Measurements from ENCODE around the gene SH2D3A. TPM values are rescaled to one million over a fixed set of nuclear protein-coding genes. Genes with fewer than 3 reads are reported as not detected.

SH2D3A gene
- total and polyA plus RNA-seq, 2 of the 8 experiments (the other 6 are each of a cell fraction or from before 2014, with no cell fraction given) = 14.5 to 22.1 TPM

DNA sequence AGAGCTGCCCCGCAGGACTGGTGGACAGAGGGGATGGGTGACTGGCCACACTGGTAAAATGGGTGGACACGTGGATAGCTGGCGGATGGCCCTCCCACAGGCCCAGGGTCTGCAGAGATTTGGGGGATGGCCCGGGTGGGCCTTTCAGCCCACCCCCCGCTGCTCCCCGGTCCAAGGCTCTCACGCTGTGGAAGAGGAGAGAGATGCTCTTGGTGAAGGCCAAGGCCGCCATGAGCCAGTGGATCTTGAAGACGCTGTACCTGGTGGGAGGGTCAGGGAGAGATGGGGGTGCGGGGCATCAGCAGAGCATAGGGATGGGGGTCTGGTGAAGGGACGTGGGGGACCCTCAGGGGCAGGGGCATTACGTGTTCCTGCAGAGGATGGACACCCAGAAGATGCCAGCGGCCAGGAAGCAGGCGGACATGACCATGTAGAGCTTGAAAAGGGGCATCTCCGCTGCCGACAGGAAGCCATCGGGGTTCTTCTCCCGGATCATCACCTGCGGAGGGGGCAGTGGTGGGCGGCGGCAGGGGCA is 34.4 kb downstream of the SH2D3A start:
- Histone ChIP-seq H3K9ac (replicated peaks in 1 of 4; ENCODE audit: extremely low read depth in 1 of 4, low read depth in 3 of 4, low read length in 3 of 4) (no peak overlapping the region), H4K5ac (ENCODE audit: insufficient read length, low read depth, low read length) (no peak overlapping the region), H3K14ac (ENCODE audit: insufficient read length) (no peak overlapping the region), H2BK15ac (ENCODE audit: low read length) (no peak overlapping the region), H2AK5ac (ENCODE audit: low read depth, low read length) (no peak overlapping the region), H3K4me2 (ENCODE audit: insufficient read depth in 1 of 2, low read depth in 2 of 2, low read length in 2 of 2) (no peak overlapping the region), H3K79me2 (ENCODE audit: control insufficient read depth in 1 of 2, insufficient read depth in 2 of 2, low read length in 2 of 2) (no peaks in the 10 kb centered on the region), H3K18ac (ENCODE audit: extremely low read depth, low read length) (no peak overlapping the region), H2BK12ac (ENCODE audit: low read depth, low read length) (no peak overlapping the region), H3K4me1 (replicated peaks in 1 of 4; ENCODE audit: control insufficient read depth in 3 of 4, insufficient read depth in 4 of 4, low read length in 3 of 4) (peaks cover 0 to 20% (median 10%) of the 10 kb centered on the region in 4 experiments; a peak in 6 of 7 replicates), H3K27ac (ENCODE audit: low read depth, low read length) (no peak overlapping the region), H2BK20ac (ENCODE audit: low read length) (no peak overlapping the region), H3K4ac (replicated peaks; ENCODE audit: insufficient read length, low read depth, low read length) (no peak overlapping the region), H4K20me1 (replicated peaks in 1 of 2; ENCODE audit: control insufficient read depth in 1 of 2, insufficient read depth in 2 of 2, low read length in 2 of 2) (peaks cover 0 to 8% of the 10 kb centered on the region in 2 experiments), H4K8ac (ENCODE audit: extremely low read depth, insufficient read depth, low read length) (no peak overlapping the region; the same call in 1 of the 2 replicates), H3K56ac (replicated peaks; ENCODE audit: insufficient read length, low read depth, low read length) (no peak overlapping the region), H2AFZ (ENCODE audit: low read length) (no peak overlapping the region), H3K9me3 (ENCODE audit: insufficient read depth in 2 of 2, low read depth in 1 of 2, low read length in 1 of 2) (no peaks in the 10 kb centered on the region), H2BK5ac (ENCODE audit: low read depth, low read length) (no peak overlapping the region; the same call in 1 of the 2 replicates), H3K4me3 (ENCODE audit: extremely low read depth in 1 of 4, insufficient read depth in 2 of 4, low read depth in 3 of 4, low read length in 4 of 4) (no peak overlapping the region), H3K23me2 (ENCODE audit: low read depth, low read length) (peaks cover 3% of the 10 kb centered on the region; the same call in 1 of the 2 replicates), H2BK120ac (replicated peaks; ENCODE audit: low read depth, low read length) (no peak overlapping the region), H3K36me3 (ENCODE audit: control insufficient read depth in 2 of 4, insufficient read depth in 4 of 4, low read length in 3 of 4) (peaks cover 0 to 5% (median 0%) of the 10 kb centered on the region in 4 experiments; a peak in 1 of 8 replicates), H3K23ac (ENCODE audit: insufficient read length) (no peak overlapping the region), H3K27me3 (replicated peaks in 1 of 4; ENCODE audit: control insufficient read depth in 3 of 4, extremely low read depth in 1 of 4, insufficient read depth in 3 of 4, low read length in 3 of 4) (no peaks in the 10 kb centered on the region), H3K79me1 (ENCODE audit: low read depth, low read length) (no peaks in the 10 kb centered on the region; the same call in 1 of the 2 replicates), H4K91ac (replicated peaks; ENCODE audit: insufficient read length, low read length) (no peak overlapping the region)
- ChIA-PET POLR2A (ENCODE audit: partially characterized antibody) (interaction anchor here (0.6 to 6.1 kb wide), 7 partner anchors 8 to 34 kb away, joined by 3 to 32 read pairs (median 3); partner anchors contain the start of gene SH2D3A), CTCF (ENCODE audit: partially characterized antibody) (interaction anchor here (0.6 to 3.3 kb wide), 15 partner anchors 8 to 761 kb away, joined by 3 to 9 read pairs (median 3); no protein-coding TSS in a partner anchor)
- FAIRE-seq (no peak), DNase-seq (ENCODE audit: low read depth in 1 of 2, low spot score in 2 of 2) (no peak)
- 90% methylated on average over 17 of the region's 21 CpGs; no CpG with 5 or more reads in 1 of the 2 experiments for WGBS, 2 experiments (ENCODE audit: extremely low coverage in 1 of 2, insufficient coverage in 1 of 2, insufficient read length in 1 of 2, insufficient replicate concordance in 2 of 2, low coverage in 1 of 2, low lambda C conversion rate in 2 of 2, missing lambda C conversion rate in 1 of 2)
- TF ChIP-seq, protein P1, sequence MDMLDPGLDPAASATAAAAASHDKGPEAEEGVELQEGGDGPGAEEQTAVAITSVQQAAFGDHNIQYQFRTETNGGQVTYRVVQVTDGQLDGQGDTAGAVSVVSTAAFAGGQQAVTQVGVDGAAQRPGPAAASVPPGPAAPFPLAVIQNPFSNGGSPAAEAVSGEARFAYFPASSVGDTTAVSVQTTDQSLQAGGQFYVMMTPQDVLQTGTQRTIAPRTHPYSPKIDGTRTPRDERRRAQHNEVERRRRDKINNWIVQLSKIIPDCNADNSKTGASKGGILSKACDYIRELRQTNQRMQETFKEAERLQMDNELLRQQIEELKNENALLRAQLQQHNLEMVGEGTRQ (IDR thresholded peaks at IDR 0.05; ENCODE audit: low read length) = no peak
- no peak for TF ChIP-seq RBBP5 (IDR thresholded peaks at IDR 0.05; ENCODE audit: borderline replicate concordance, low read depth, low read length)
- TF ChIP-seq, protein P2, sequence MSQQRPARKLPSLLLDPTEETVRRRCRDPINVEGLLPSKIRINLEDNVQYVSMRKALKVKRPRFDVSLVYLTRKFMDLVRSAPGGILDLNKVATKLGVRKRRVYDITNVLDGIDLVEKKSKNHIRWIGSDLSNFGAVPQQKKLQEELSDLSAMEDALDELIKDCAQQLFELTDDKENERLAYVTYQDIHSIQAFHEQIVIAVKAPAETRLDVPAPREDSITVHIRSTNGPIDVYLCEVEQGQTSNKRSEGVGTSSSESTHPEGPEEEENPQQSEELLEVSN (IDR thresholded peaks at IDR 0.05) = no peak
- TF ChIP-seq GABPA (IDR thresholded peaks at IDR 0.05; ENCODE audit: borderline replicate concordance, insufficient read depth, low read length) = no peak
- TF ChIP-seq TEAD4 (IDR thresholded peaks at IDR 0.05; ENCODE audit: low read depth, low read length) = no peak
- no peak for TF ChIP-seq CTBP2 (IDR thresholded peaks at IDR 0.05; ENCODE audit: borderline replicate concordance, insufficient read depth, insufficient read length, low read length)
- TF ChIP-seq, protein P3, sequence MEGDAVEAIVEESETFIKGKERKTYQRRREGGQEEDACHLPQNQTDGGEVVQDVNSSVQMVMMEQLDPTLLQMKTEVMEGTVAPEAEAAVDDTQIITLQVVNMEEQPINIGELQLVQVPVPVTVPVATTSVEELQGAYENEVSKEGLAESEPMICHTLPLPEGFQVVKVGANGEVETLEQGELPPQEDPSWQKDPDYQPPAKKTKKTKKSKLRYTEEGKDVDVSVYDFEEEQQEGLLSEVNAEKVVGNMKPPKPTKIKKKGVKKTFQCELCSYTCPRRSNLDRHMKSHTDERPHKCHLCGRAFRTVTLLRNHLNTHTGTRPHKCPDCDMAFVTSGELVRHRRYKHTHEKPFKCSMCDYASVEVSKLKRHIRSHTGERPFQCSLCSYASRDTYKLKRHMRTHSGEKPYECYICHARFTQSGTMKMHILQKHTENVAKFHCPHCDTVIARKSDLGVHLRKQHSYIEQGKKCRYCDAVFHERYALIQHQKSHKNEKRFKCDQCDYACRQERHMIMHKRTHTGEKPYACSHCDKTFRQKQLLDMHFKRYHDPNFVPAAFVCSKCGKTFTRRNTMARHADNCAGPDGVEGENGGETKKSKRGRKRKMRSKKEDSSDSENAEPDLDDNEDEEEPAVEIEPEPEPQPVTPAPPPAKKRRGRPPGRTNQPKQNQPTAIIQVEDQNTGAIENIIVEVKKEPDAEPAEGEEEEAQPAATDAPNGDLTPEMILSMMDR (IDR thresholded peaks at IDR 0.05; ENCODE audit: control extremely low read depth in 1 of 3, insufficient read depth in 1 of 3, low read depth in 1 of 3, low read length in 3 of 3) = no peak
- TF ChIP-seq SP4 (IDR thresholded peaks at IDR 0.05; ENCODE audit: low read length) = no peak

Measured in H1 (cell line).